Activated T-cell treated with anti-CD3 and anti-CD28 coated beads, Interleukin-2, amount 50 U/mL, for 1 hour (primary cell): Measurements from ENCODE around the gene SLC35F2.
"Not testable (repeated sequence)": the region's sequence is repeated elsewhere in the genome, so short reads cannot be mapped to it uniquely, and the experiment has no call there.

Experiments used
- DNase-seq: peaks from one replicate; pipeline ENCODE4 v3.0.0-alpha.2; 2020

The SLC35F2 gene, protein sequence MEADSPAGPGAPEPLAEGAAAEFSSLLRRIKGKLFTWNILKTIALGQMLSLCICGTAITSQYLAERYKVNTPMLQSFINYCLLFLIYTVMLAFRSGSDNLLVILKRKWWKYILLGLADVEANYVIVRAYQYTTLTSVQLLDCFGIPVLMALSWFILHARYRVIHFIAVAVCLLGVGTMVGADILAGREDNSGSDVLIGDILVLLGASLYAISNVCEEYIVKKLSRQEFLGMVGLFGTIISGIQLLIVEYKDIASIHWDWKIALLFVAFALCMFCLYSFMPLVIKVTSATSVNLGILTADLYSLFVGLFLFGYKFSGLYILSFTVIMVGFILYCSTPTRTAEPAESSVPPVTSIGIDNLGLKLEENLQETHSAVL

DNA sequence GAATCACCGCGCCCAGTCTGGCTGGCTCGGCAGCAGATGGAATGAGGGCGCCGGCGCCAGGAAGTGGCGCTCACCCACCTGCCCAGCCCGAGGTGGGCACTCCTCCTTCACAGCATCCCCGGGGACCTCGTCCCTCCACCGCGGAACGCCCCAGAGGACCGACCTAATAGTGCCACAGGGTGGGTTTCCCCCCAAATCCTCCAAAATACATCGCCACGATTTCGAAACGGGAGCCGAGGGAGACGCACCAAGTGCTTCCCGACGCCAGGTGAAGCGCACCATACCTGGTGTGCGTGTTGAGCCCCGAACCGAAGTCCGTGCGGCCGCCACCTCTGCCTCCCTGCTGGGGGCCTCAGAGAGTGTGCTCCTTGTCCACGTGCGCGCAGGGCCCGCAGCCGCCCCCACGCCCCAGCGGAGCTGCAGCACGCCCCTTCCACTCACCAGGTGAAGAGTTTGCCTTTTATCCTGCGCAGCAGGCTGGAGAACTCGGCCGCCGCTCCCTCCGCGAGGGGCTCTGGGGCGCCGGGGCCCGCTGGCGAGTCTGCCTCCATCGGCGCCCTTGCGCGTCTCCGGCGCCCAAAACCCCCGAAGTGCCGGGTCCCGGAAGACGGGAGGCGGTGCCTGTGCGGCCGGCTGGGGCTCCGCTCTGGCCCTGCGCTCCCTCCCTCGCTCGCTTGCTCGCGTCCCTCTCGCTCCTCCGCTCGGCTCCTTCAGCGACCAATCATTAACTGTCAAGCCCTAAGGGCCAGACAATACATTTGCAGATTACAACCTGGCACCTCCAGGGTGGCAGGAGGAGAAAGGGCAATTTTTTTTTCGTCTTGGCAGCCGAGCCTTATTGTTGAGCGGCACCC is at the start of gene SLC35F2:
TSS of gene SLC35F2 (minus strand) at position 571 of the 854 bp plus-strand sequence. CDS start at position 551, 20 bp downstream.
- DNase-seq = peak; percentile 73

DNA sequence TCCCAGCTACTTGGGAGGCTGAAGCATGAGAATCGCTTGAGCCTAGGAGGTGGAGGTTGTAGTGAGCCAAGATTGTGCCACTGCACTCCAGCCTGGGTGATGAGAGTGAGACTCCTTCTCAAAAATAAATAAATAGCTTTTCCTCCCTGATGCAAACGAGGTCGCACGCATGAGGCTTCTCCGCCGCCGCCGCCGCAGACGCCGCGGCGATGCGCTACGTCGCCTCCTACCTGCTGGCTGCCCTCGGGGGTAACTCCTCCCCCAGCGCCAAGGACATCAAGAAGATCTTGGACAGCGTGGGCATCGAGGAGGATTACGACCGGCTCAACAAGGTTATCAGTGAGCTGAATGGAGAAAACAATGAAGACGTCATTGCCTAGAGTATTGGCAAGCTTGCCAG is 49.6 kb upstream of the SLC35F2 start:
- DNase-seq = no peak

DNA sequence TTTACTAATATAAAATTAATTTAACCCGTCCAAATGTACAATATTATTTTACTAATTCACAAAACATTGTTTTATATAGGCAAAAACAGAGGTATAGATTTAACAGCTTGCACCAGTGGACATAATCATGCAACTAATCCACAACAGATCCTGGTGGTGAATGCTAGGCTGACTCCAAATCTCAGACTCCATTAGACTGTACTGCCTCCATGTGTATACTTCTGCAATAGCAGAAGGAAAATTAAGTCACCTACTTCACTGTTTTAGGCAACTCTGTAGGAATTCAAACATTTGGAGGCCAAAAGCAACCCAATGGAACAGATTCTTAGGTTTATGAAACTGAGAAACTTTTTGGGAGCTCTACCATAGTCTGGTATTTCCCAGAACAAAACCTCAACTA is 39.7 kb upstream of the SLC35F2 start:
- DNase-seq = no peak

DNA sequence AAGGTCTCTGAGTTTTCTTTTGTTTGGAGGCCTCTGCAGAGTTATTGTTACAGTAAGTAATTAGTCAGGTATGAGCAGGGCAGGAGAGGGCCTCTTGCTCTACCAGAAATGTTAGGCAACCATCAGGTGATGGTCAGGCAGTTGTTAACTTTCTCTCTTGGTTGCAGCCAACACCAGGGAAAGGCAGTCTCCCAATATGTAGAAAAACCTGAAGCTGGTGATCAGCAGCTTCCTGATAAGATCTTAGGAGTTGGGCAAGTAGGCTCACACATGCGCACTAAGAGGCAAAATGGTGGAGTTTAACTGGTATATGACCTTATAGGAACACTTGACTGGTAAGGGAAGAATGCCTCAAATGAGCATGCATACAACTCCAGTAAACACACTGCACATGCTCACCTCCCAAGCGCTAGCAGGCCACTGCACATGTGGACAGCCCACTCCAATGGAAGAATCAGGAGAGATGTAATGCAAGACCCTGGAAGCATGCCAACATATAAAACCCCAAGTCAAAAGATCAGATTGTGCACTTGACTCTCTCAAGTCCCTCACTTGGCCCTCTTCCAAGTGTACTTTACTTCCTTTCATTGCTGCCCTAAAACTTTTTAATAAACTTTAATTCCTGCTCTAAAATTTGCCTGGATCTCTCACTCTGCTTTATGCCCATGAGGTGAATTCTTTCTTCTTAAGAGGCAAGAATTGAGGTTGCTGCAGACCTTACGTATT is 23.7 kb upstream of the SLC35F2 start:
- no peak for DNase-seq

DNA sequence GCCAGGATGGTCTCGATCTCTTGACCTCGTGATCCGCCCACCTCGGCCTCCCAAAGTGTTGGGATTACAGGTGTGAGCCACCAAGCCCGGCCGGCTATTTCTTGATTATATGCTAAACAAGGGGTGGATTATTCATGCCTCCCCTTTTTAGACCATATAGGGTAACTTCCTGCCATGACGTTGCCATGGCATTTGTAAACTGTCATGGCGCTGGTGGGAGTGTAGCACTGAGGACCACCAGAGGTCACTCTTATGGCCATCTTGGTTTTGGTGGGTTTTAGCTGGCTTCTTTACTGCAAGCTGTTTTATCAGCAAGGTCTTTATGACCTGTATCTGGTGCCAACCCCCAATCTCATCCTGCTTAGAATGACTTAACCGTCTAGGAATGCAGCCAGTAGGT is 22.9 kb upstream of the SLC35F2 start:
- not testable (repeated sequence) for DNase-seq

DNA sequence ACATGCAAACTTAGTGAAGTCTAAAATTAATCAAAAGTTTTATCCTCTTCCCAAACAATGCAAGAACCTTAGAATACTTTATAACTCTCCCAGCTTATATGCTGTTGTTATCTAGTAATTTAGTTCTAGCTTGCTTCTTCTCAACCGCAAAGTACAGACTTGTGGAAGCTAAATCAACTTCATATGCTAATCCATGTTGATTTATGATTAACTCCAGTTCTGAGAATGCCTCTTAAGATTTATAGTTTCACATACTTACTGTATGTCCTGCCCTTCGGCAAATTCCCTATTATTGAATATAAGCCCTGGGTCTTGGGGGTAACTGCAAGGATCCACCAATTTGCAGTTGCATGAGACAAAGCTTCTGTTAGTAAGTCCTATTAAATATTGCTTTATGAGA is 17.6 kb upstream of the SLC35F2 start:
- no peak for DNase-seq

DNA sequence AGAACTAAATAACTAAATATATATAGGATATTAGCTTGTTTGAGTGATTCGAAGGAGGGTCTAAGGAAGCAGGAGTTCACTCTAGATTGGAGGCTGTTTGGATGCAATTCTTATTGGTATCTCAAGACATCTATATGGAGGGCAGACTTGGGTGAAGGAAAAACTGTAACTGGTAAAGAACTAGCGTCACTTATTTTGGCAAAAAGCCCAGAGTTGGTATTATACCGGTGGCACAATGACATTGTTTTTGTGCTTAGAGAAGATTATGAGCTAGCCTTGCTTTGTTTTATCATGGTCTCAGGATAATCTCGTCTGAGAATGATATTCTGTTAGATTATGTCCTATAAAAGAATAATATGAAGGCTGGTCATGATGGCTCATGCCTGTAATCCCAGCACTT is 6.0 kb upstream of the SLC35F2 start:
- no peak for DNase-seq

DNA sequence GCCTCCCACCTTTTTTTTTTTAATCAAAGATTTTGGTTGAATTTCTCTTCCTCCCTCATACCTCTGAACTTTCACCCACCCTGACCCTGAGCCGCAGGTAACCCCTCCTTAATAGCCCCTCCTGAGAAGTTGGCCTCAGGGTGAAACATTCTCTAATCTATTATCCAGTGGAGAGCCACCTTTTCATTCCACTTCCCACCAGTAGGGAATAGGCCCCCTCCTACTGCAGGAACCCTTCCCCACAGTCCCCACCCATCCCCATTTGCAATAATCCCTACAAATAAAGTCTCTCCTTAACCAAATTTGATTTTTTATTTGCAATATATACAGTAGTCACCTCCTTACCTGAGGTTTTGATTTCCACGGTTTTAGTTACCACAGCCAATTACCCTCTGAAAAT is 2.1 kb upstream of the SLC35F2 start:
- no peak for DNase-seq

DNA sequence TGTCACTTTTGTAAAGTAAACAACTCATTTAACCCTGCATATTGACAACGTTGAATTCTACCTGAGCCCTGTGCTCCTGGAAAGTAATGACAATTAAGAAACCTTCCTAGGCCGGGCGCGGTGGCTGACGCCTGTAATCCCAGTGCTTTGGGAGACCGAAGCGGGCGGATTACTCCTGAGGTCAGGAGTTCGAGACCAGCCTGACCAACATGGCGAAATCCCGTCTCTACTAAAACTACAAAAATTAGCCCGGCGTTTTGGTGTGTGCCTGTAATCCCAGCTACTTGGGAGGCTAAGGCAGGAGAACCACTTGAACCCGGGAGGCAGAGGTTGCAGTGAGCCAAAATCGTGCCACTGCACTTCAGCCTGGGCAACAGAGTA is 1.6 kb upstream of the SLC35F2 start:
- DNase-seq = not testable (repeated sequence)

DNA sequence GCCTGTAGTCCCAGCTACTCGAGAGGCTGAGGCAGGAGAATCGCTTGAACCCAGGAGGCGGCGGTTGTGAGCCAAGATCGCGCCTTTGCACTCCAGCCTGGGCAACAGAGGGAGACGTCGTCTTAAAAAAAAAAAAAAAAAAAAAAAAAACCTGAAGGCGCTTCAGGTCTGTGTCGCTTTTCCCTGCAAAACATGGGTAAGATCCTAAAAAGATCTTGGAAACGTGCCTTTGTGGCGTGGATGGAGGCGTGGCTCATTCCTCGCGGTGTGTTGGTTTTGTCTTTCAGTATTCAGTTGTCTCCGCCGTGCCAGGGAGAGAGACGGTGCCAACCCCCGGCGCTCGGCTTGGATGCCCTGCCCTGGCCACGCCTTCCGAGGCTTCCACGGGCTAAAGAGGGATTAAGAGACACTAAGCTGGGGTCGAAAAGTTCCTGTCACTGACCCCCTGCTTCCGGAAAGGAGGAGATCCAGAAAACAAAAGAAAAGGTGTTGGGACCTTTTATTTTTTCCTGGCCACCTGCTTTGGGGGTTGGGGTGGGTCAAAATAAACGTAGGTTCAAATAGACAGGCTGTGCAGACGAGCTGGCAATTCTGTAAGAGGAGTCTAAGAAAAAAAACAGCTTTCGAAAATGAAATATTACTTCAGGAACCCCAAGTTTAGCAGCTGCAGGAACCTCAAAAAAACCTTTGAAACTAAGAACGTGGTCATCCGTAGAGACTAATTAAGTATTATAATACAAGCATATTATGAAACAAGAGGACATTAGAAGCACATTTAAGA is 1.1 kb upstream of the SLC35F2 start:
- peak; percentile 37 for DNase-seq

DNA sequence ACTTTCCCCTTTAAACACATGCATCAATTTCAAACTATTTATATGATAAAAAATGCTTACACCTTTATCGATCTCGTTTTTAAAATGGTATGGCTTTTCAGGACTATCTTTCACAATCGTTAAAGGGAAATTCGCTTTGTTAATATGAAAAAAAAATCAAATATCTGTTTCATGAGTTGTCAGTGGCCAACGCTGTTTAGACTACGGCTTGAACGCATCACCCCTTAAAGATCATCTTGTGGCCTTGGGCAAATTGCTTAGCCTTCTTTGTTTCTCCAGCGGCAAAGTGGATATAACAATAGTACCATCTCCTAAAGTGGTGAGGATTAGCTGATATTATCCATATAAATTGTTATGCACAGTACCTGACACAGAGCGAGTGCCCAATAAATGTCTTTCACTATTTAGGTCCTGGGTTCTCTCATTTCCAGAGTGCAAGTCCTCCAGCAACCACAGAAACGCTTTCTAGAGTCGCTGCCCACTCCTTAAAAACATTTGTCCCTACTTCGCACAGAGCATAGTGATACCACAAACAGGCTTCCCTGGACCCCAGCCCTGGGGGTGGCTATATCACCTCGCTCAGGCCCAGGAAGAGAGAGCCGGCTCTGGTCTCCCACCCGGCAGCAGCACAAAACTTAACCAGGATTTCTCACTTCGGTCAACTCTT is 904 bp downstream of the SLC35F2 start:
- no peak for DNase-seq

DNA sequence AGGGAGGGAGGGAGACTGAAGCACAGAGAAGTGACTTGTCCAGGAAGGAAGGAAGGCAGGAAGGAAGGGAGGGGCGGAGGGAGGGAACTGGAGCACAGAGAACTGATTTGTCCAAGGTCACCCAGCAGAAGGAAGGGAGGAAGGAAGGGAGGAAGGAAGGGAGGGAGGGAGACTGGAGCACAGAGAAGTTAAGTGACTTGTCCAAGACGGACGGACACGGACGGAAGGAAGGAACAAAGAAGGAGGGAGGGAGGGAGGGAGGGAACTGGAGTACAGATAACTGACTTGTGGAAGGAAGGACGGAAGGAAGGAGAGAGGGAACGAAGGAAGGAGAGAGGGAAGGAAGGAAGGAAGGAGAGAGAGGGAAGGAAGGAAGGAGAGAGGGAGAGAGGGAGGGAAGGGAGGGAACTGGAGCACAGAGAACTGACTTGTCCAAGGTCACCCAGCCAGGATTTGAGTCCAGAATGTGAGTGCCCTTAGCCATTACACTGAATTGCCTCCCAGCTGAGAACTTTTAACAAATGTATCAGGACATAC is 1.5 kb downstream of the SLC35F2 start:
- no peak for DNase-seq

DNA sequence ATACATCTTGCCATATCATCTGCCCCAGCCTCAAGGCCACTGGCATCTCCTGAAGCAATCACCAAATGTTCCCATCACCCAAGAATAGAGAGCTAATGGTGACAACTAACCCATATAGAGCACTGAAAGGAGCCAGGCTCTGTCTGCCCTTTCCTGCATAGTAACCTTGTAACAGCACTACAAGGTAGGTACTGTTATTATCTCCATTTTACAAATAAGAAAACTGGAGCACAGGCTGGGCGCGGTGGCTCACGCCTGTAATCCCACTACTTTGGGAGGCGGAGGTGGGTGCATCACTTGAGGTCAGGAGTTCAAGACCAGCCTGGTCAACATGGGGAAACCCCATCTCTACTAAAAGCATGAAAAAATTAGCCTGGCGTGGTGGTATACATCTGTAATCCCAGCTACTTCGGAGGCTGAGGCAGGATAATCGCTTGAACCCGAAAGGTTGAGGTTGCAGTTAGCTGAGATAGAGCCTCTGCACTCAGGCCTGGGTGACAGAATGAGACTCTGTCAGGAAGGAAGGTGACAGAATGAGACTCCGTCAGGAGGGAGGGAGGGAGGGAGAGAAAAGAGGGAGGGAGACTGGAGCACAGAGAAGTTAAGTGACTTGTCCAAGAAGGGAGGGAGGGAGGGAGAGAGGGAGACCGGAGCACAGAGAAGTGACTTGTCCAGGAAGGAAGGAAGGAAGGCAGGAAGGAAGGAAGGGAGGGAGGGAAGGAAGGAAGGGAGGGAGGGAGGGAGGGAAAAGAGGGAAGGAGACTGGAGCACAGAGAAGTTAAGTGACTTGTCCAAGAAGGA is 2.2 kb downstream of the SLC35F2 start:
- no peak for DNase-seq

DNA sequence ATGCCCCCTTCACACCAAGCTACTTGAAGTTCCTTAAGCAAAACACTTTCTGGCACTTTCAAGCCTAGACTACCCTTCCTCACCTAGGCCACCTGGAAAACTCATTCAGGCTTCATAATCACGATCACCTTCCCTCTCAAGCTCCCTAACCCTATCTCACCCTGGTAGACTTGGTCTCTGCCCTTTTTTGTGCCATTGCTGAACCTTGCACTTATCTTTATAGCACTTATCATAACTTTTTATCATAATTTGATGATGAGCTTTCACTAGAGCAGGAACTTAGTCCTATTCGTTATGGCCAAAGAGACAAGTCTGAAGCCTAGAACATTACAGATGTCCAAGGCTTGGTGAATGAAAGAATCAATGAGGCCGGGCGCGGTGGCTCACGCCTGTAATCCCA is 5.5 kb downstream of the SLC35F2 start:
- no peak for DNase-seq

DNA sequence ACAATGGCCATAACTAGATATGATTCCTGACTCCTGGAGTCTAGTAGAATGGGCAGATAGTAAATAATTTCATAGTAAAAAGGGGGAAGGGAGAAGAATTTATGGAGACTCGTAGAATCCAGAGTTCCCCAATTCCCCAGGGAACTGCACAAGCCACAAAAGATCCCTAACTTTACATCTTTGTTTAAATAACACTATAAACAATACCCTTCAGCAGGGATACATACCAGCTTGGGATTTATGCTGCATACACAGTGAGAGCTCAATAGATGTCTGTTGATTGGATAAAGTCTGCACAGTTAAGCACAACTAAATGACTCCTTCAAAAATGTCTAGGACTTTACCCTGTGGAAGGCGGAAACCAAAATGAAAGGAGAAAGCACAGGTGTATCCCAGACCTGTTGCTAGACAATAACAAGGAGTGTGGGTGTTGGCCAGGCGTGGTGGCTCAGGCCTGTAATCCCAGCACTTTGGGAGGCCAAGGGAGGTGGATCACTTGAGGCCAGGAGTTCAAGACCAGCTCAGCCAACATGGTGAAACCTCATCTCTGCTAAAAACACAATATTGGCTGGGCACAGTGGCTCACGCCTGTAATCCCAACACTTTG is 6.8 kb downstream of the SLC35F2 start:
- DNase-seq = no peak

DNA sequence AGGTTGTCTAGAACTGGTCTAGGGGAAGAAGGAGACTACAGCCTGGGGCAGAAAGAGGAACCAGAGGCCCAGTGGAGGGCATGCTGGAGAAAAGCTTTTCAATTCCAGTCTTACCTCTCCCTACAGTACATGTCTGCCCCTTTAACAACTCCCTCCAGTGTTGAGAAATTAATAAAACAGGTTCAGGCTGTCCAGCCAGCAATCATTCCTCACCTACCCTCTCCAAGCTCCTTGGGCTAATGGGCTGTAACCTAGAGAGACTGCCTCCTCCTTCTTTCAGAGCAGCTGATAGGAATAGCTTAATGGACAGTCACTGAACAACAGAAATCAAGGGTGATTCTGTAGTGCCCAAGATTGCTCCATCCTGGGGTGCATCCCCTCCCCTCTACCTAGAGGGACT is 8.8 kb downstream of the SLC35F2 start:
- DNase-seq = no peak

DNA sequence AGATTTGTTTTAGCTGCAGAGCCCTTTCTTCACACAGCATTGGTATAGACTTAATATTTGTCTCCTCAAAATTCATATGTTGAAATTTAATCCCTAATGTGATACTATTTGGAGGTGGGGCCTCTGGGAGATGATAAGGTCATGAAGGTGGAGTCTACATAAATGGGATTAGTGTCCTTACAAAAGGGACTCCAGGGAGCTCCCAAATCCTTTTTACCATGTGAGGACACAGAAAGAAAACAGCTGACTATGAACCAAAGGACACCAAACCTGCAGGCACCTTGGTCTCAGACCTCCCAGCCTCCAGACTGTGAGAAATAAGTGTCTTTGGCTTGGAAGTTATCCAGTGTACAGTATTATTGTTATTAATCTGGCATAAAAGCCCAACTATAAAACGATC is 10.2 kb downstream of the SLC35F2 start:
- DNase-seq = no peak

DNA sequence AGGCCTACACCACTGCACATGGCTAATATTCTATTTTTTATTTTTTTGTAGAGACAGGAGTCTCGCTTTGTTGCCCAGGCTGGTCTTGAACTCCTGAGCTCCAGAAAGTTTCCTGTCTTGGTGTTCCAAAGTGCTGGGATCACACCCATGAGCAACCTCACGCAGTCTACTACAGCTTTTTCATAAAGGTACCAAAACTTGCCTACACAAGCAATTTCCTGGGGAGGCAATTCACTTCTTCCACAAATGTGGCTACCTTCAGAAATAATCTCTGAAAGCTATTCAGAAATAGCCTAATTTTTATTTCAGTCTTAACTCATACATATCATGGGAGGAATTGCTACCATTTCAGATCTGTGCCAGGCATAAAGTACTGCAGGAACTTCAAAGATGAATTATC is 11.4 kb downstream of the SLC35F2 start:
- DNase-seq = no peak

DNA sequence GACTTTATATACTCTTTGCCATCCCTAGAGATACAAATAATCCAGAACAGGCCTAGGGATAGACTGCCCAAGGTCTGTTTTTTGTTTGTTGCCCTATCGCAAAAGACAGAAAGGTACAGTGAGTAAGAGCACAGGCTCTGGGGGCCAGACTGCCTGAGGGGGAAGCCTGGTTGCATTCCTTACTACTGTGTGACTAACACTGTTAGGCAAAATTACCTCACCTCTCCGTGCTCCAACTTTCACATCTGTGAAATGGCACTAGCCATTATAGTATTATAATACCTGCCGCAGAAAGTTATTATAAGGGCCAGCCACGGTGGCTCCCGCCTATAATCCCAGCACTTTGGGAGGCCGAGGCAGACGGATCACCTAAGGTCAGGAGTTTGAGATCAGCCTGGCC is 14.5 kb downstream of the SLC35F2 start:
- no peak for DNase-seq

DNA sequence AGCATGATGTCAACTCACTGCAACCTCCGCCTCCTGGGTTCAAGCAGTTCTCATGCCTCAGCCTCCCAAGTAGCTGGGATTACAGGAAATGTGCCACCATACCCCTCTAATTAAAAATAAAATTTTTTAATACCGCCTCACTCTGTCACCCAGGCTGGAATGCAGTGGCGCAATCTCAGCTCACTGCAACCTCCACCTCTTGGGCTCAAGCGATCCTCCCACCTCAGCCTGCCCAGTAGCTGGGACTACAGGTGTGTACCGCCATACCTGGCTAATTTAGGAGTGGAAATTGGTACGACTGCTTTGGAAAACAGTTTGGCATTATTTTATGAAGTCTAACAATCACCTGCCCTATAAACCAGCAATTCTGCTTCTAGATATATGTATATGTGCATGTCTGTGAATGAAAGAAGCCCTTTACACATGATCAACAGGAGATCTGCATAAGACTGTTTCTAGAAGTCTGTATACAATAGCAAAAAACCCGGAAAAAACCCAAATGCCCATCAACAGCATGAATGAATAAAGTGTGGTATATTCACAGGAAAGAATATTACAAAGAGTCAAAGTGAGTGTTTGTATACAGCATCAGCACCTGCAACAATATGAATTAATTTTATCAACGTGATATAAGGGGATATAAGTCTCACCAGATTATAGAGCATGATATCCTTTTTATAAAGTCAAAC is 16.0 kb downstream of the SLC35F2 start:
- no peak for DNase-seq
